ENCODE measurements around the gene OLFML1.

- no peak for TF ChIP-seq POLR2AphosphoS5 (IDR thresholded peaks at IDR 0.05)
- no peak for TF ChIP-seq CTCF (IDR thresholded peaks at IDR 0.05; ENCODE audit: poor library complexity, severe bottlenecking)
- TF ChIP-seq EZH2 (IDR thresholded peaks at IDR 0.05; ENCODE audit: borderline replicate concordance, insufficient read depth, low read length, poor library complexity, severe bottlenecking), result no peak
- no peak for TF ChIP-seq SMC3 (conservative IDR thresholded peaks at IDR 0.05; ENCODE audit: poor library complexity)
- no peak for TF ChIP-seq EP300 (conservative IDR thresholded peaks at IDR 0.05; ENCODE audit: poor library complexity, severe bottlenecking)
- TF ChIP-seq TAF1 (IDR thresholded peaks at IDR 0.05; ENCODE audit: low read depth), result no peak
- TF ChIP-seq, protein P1, sequence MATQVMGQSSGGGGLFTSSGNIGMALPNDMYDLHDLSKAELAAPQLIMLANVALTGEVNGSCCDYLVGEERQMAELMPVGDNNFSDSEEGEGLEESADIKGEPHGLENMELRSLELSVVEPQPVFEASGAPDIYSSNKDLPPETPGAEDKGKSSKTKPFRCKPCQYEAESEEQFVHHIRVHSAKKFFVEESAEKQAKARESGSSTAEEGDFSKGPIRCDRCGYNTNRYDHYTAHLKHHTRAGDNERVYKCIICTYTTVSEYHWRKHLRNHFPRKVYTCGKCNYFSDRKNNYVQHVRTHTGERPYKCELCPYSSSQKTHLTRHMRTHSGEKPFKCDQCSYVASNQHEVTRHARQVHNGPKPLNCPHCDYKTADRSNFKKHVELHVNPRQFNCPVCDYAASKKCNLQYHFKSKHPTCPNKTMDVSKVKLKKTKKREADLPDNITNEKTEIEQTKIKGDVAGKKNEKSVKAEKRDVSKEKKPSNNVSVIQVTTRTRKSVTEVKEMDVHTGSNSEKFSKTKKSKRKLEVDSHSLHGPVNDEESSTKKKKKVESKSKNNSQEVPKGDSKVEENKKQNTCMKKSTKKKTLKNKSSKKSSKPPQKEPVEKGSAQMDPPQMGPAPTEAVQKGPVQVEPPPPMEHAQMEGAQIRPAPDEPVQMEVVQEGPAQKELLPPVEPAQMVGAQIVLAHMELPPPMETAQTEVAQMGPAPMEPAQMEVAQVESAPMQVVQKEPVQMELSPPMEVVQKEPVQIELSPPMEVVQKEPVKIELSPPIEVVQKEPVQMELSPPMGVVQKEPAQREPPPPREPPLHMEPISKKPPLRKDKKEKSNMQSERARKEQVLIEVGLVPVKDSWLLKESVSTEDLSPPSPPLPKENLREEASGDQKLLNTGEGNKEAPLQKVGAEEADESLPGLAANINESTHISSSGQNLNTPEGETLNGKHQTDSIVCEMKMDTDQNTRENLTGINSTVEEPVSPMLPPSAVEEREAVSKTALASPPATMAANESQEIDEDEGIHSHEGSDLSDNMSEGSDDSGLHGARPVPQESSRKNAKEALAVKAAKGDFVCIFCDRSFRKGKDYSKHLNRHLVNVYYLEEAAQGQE (IDR thresholded peaks at IDR 0.05; ENCODE audit: borderline replicate concordance), result no peak
- no peak for TF ChIP-seq RAD21 (conservative IDR thresholded peaks at IDR 0.05)
- TF ChIP-seq MXI1 (conservative IDR thresholded peaks at IDR 0.05; ENCODE audit: poor library complexity, severe bottlenecking), result no peak
Observed at GRCh38 chr11:7444091-7444981, 41.0 kb upstream of the OLFML1 start.

Data from neural cell (in vitro differentiated cells).